HEK293 (cell line): Measurements from ENCODE around the gene TNFRSF9.
"Not testable (repeated sequence)": the region's sequence is repeated elsewhere in the genome, so short reads cannot be mapped to it uniquely, and the experiment has no call there.

Source experiments
- CTCF ChIA-PET: fragments of 350-600 bp; formaldehyde crosslinking; extraction: SDS; loops from one replicate; lab custom pipeline; 2021; ENCODE audit warnings: antibody characterized with exemption; lab: Yijun Ruan, JAX
- POLR2A ChIA-PET: fragments of 300-600 bp; formaldehyde crosslinking; extraction: SDS; loops from one replicate; lab custom pipeline; 2020; ENCODE audit warnings: antibody characterized with exemption, inconsistent platforms; lab: Yijun Ruan, JAX
- H3K27ac ChIP-seq: fragments of 200-500 bp; sonication (Bioruptor generic); 2 replicates; pipeline ENCODE4 v1.5.1; 2014; ENCODE audit warnings: low read depth, low read length, control low read depth, inconsistent platforms; ENCODE audit errors: extremely low read depth
- H3K36me3 ChIP-seq, 2 experiments: fragments of 200-500 bp in 1 of 2; sonication (Bioruptor generic) in 1 of 2; 1 replicate in 1 of 2; 2 replicates in 1 of 2; pipeline ENCODE4 v1.5.1; 2014 to 2017; ENCODE audit warnings: inconsistent platforms in 2 of 2, low read length in 2 of 2; ENCODE audit not compliant: control insufficient read depth in 2 of 2, insufficient read depth in 1 of 2
- H3K4me1 ChIP-seq: fragments of 200-500 bp; sonication (Bioruptor generic); 2 replicates; pipeline ENCODE4 v1.5.1; 2014; ENCODE audit warnings: mild to moderate bottlenecking, low read length, inconsistent platforms; ENCODE audit not compliant: control insufficient read depth, insufficient read depth
- H3K4me3 ChIP-seq: 2 replicates; pipeline ENCODE4 v1.5.1; 2011; ENCODE audit warnings: low read depth, mild to moderate bottlenecking, control low read depth, low read length, moderate library complexity
- H3K9me3 ChIP-seq: fragments of 200-500 bp; sonication (Bioruptor generic); 2 replicates; pipeline ENCODE4 v1.5.1; 2014; ENCODE audit warnings: low read depth, low read length, inconsistent platforms; ENCODE audit not compliant: control insufficient read depth, insufficient read depth
- AEBP2 ChIP-seq: fragments of 450-650 bp; formaldehyde crosslinking; IDR thresholded peaks from 2 replicates; pipeline ENCODE4 v1.5.1; 2016; ENCODE audit warnings: missing biosample characterization, missing genetic modification characterization, borderline replicate concordance
- BCL11B ChIP-seq: fragments of 450-650 bp; formaldehyde crosslinking; IDR thresholded peaks from 2 replicates; pipeline ENCODE4 v1.5.1; 2016; ENCODE audit warnings: low read depth, missing biosample characterization, missing genetic modification characterization
- GLI4 ChIP-seq: fragments of 450-650 bp; formaldehyde crosslinking; IDR thresholded peaks from 2 replicates; pipeline ENCODE4 v1.5.1; 2016; ENCODE audit warnings: missing biosample characterization, missing genetic modification characterization
- RBAK ChIP-seq: fragments of 450-650 bp; formaldehyde crosslinking; IDR thresholded peaks from 2 replicates; pipeline ENCODE4 v1.5.1; 2016; ENCODE audit warnings: missing biosample characterization, missing genetic modification characterization
- ZBTB21 ChIP-seq: fragments of 450-650 bp; formaldehyde crosslinking; IDR thresholded peaks from 2 replicates; pipeline ENCODE4 v1.5.1; 2017; ENCODE audit warnings: missing biosample characterization, missing genetic modification characterization
- ZFP37 ChIP-seq: fragments of 450-650 bp; formaldehyde crosslinking; IDR thresholded peaks from 2 replicates; pipeline ENCODE4 v1.5.1; 2016; ENCODE audit warnings: missing biosample characterization, missing genetic modification characterization
- ZNF280C ChIP-seq: fragments of 450-650 bp; formaldehyde crosslinking; IDR thresholded peaks from 2 replicates; pipeline ENCODE4 v1.5.1; 2016; ENCODE audit warnings: missing biosample characterization, missing genetic modification characterization
- ZNF366 ChIP-seq: fragments of 450-650 bp; formaldehyde crosslinking; conservative IDR thresholded peaks from 2 replicates; pipeline ENCODE4 v1.5.1; 2016; ENCODE audit warnings: missing biosample characterization, missing genetic modification characterization
- ZNF488 ChIP-seq: fragments of 450-650 bp; formaldehyde crosslinking; IDR thresholded peaks from 2 replicates; pipeline ENCODE4 v1.5.1; 2016; ENCODE audit warnings: missing biosample characterization, missing genetic modification characterization
- ZNF518A ChIP-seq: fragments of 450-650 bp; formaldehyde crosslinking; conservative IDR thresholded peaks from 2 replicates; pipeline ENCODE4 v1.5.1; 2016; ENCODE audit warnings: low read depth, missing biosample characterization, missing genetic modification characterization
- ZNF639 ChIP-seq: fragments of 450-650 bp; formaldehyde crosslinking; IDR thresholded peaks from 2 replicates; pipeline ENCODE4 v1.5.1; 2016; ENCODE audit warnings: missing biosample characterization, missing genetic modification characterization
- ZNF677 ChIP-seq: fragments of 450-650 bp; IDR thresholded peaks from 2 replicates; pipeline ENCODE4 v1.5.0; 2018; ENCODE audit warnings: missing biosample characterization, mild to moderate bottlenecking, missing genetic modification characterization, moderate library complexity
- ZNF692 ChIP-seq: fragments of 450-650 bp; formaldehyde crosslinking; IDR thresholded peaks from 2 replicates; pipeline ENCODE4 v1.5.1; 2016; ENCODE audit warnings: missing biosample characterization, missing genetic modification characterization
- ZNF776 ChIP-seq: fragments of 450-650 bp; formaldehyde crosslinking; IDR thresholded peaks from 2 replicates; pipeline ENCODE4 v1.5.0; 2017; ENCODE audit warnings: missing biosample characterization, missing genetic modification characterization, borderline replicate concordance

The TNFRSF9 gene

GRCh38 chr1:7954683-7955082 is 14.0 kb upstream of the TNFRSF9 start:
- Histone ChIP-seq H3K4me1 (no peaks in the 10 kb centered on the region), H3K9me3 (no peaks in the 10 kb centered on the region), H3K36me3 (no peaks in the 10 kb centered on the region), H3K4me3 (no peak overlapping the region), H3K27ac (no peak overlapping the region; the same call in 1 of the 2 replicates)
- POLR2A ChIA-PET, result no interaction called here
- no peak for TF ChIP-seq ZNF639 (tag by site-specific recombination)
- TF ChIP-seq ZNF366 (tag by site-specific recombination), result no peak
- TF ChIP-seq ZBTB21 (tag by site-specific recombination), result no peak
- no peak for TF ChIP-seq GLI4
- CTCF ChIA-PET, result no interaction called here

GRCh38 chr1:7953850-7954609 is 13.4 kb upstream of the TNFRSF9 start:
- H3K4me1 ChIP-seq, result no peaks in the 10 kb centered on the region
- peak overlapping the region; percentile 80 for H3K27ac ChIP-seq
- POLR2A ChIA-PET, result no interaction called here
- no peaks in the 10 kb centered on the region for H3K36me3 ChIP-seq
- no peaks in the 10 kb centered on the region for H3K9me3 ChIP-seq
- TF ChIP-seq ZNF677 (tag by site-specific recombination) (no peak), ZFP37 (tag by site-specific recombination) (no peak), ZNF776 (tag by site-specific recombination) (no peak), ZBTB21 (tag by site-specific recombination) (no peak), AEBP2 (tag by site-specific recombination) (no peak), ZNF488 (no peak), BCL11B (no peak), ZNF518A (tag by site-specific recombination) (no peak), RBAK (tag by site-specific recombination) (no peak), ZNF280C (no peak), ZNF692 (tag by site-specific recombination) (no peak)
- peak overlapping the region; percentile 11; the same call in 1 of the 2 replicates for H3K4me3 ChIP-seq
- CTCF ChIA-PET, result no interaction called here

GRCh38 chr1:7952791-7953190 is 12.2 kb upstream of the TNFRSF9 start:
- CTCF ChIA-PET, H3K27ac ChIP-seq, H3K36me3 ChIP-seq, H3K4me3 ChIP-seq, H3K4me1 ChIP-seq, H3K9me3 ChIP-seq, POLR2A ChIA-PET: not testable (repeated sequence)
